ENCODE results near the gene IL25. TPM values are rescaled to one million over a fixed set of nuclear protein-coding genes. Genes with fewer than 3 reads are reported as not detected.

The IL25 gene
- total RNA-seq, 1 donor from 2014 or later, result not detected

GRCh38 chr14:23403908-23404307 lies 31.3 kb downstream of the IL25 start:
- Histone ChIP-seq H3K27ac (no peak overlapping the region), H3K36me3 (no peaks in the 10 kb centered on the region)
- intact Hi-C loops (cut with DNase I), result no loop called here

GRCh38 chr14:23404331-23404900 lies 31.8 kb downstream of the IL25 start:
- intact Hi-C loops (cut with DNase I), result no loop called here

More at GRCh38 chr14:23403908-23404307, 31.3 kb downstream of the IL25 start:
- Histone ChIP-seq H3K4me1 (no peaks in the 10 kb centered on the region), H3K27me3 (no peaks in the 10 kb centered on the region), H3K9me3 (no peaks in the 10 kb centered on the region), H3K4me3 (no peak overlapping the region)
- TF ChIP-seq CTCF (IDR thresholded peaks at IDR 0.05), result no peak
- no peak for DNase-seq (ENCODE audit: low spot score in 2 of 2)

GRCh38 chr14:23405096-23405495 lies 32.5 kb downstream of the IL25 start:
- H3K9me3 ChIP-seq, result no peaks in the 10 kb centered on the region
- H3K4me3 ChIP-seq, result no peak overlapping the region
- TF ChIP-seq CTCF (IDR thresholded peaks at IDR 0.05), result no peak
- DNase-seq (ENCODE audit: low spot score in 2 of 2), result no peak
- no peaks in the 10 kb centered on the region for H3K36me3 ChIP-seq
- no peaks in the 10 kb centered on the region for H3K4me1 ChIP-seq
- no peaks in the 10 kb centered on the region for H3K27me3 ChIP-seq
- no peak overlapping the region for H3K27ac ChIP-seq
- intact Hi-C loops (cut with DNase I), result no loop called here

More at GRCh38 chr14:23404331-23404900, 31.8 kb downstream of the IL25 start:
- H3K27me3 ChIP-seq, result no peaks in the 10 kb centered on the region
- no peaks in the 10 kb centered on the region for H3K36me3 ChIP-seq
- no peaks in the 10 kb centered on the region for H3K4me1 ChIP-seq
- H3K27ac ChIP-seq, result no peak overlapping the region
- DNase-seq (ENCODE audit: low spot score in 2 of 2), result no peak
- no peak for TF ChIP-seq CTCF (IDR thresholded peaks at IDR 0.05)
- H3K9me3 ChIP-seq, result no peaks in the 10 kb centered on the region
- H3K4me3 ChIP-seq, result no peak overlapping the region

GRCh38 chr14:23405516-23406025 lies 33.0 kb downstream of the IL25 start:
- Histone ChIP-seq H3K4me3 (no peak overlapping the region), H3K4me1 (no peaks in the 10 kb centered on the region), H3K27ac (no peak overlapping the region), H3K9me3 (no peaks in the 10 kb centered on the region), H3K27me3 (no peaks in the 10 kb centered on the region), H3K36me3 (no peaks in the 10 kb centered on the region)
- TF ChIP-seq CTCF (IDR thresholded peaks at IDR 0.05), result no peak
- no peak for DNase-seq (ENCODE audit: low spot score in 2 of 2)
- intact Hi-C loops (cut with DNase I), result no loop called here

- H3K9me3 ChIP-seq, result no peaks in the 10 kb centered on the region
- H3K4me3 ChIP-seq, result no peak overlapping the region
- no peak overlapping the region for H3K27ac ChIP-seq
- no peaks in the 10 kb centered on the region for H3K4me1 ChIP-seq
- intact Hi-C loops (cut with DNase I), result no loop called here
- H3K27me3 ChIP-seq, result no peaks in the 10 kb centered on the region
- TF ChIP-seq CTCF (IDR thresholded peaks at IDR 0.05), result no peak
- H3K36me3 ChIP-seq, result no peaks in the 10 kb centered on the region
- no peak for DNase-seq (ENCODE audit: low spot score in 2 of 2)
Measured at GRCh38 chr14:23406244-23406643, 33.6 kb downstream of the IL25 start.
